Neural cell (in vitro differentiated cells): ENCODE results near the gene ROS1.

Experiments
- CTCF ChIP-seq: fragments of 450-650 bp; IDR thresholded peaks from 2 replicates; pipeline ENCODE4 v1.5.1; 2014; ENCODE audit warnings: antibody characterized with exemption, mild to moderate bottlenecking, moderate library complexity; ENCODE audit not compliant: poor library complexity, severe bottlenecking
- EP300 ChIP-seq: fragments of 450-650 bp; conservative IDR thresholded peaks from 2 replicates; pipeline ENCODE4 v1.6.1; 2014; ENCODE audit warnings: antibody characterized with exemption, mild to moderate bottlenecking, moderate library complexity; ENCODE audit not compliant: poor library complexity, severe bottlenecking
- POLR2AphosphoS5 ChIP-seq: IDR thresholded peaks from 2 replicates; pipeline ENCODE4 v1.6.1; 2012
- RAD21 ChIP-seq: fragments of 450-650 bp; conservative IDR thresholded peaks from 2 replicates; pipeline ENCODE4 v1.6.1; 2014; ENCODE audit warnings: antibody characterized with exemption, mild to moderate bottlenecking, moderate library complexity
- REST ChIP-seq: IDR thresholded peaks from 2 replicates; pipeline ENCODE4 v1.6.1; 2012; ENCODE audit warnings: borderline replicate concordance

- TF ChIP-seq CTCF: no peak
- no peak for TF ChIP-seq RAD21
- no peak for TF ChIP-seq REST
- no peak for TF ChIP-seq EP300
- TF ChIP-seq POLR2AphosphoS5: no peak
Measured at GRCh38 chr6:117389227-117390057, 36.3 kb downstream of the ROS1 start.
